Heart left ventricle (tissue), 16 donors: ENCODE measurements around the gene BTG1. TPM values are rescaled to one million over a fixed set of nuclear protein-coding genes. Genes with fewer than 3 reads are reported as not detected.
A peak's percentile ranks its signal among the peaks of the same experiment; 100 is the strongest.

ENCODE experiments used
- ATAC-seq, 4 donors: fragments of 200-7000 bp; cut with Tn5 transposase; one replicate each; pipeline ENCODE4 v1.9.1; 2020 to 2022; ENCODE audit warnings: moderate library complexity in 4 of 4, mild to moderate bottlenecking in 3 of 4, moderate number of reproducible peaks in 1 of 4
- DNase-seq, 5 donors: peaks; one replicate each; pipeline ENCODE4 v3.0.0-alpha.2; 2020
- H3K27ac ChIP-seq, 12 donors: fragments of 200-600 bp; sonication (generic) in 4 of 12; one replicate each; pipeline versions ENCODE4 v1.5.0 to v1.8.0; 2016 to 2022; ENCODE audit warnings: mild to moderate bottlenecking in 2 of 12
- H3K27me3 ChIP-seq, 9 donors: fragments of 200-600 bp; sonication (generic) in 2 of 9; one replicate each; pipeline versions ENCODE4 v1.5.1 to v1.8.0; 2016 to 2022; ENCODE audit warnings: mild to moderate bottlenecking in 3 of 9
- H3K36me3 ChIP-seq, 9 donors: fragments of 200-600 bp; sonication (generic) in 2 of 9; one replicate each; pipeline versions ENCODE4 v1.5.0 to v1.8.0; 2018 to 2022; ENCODE audit warnings: mild to moderate bottlenecking in 2 of 9
- H3K4me1 ChIP-seq, 12 donors: fragments of 200-600 bp; sonication (generic) in 4 of 12; one replicate each; pipeline versions ENCODE4 v1.5.0 to v1.8.0; 2016 to 2022; ENCODE audit warnings: mild to moderate bottlenecking in 3 of 12
- H3K4me3 ChIP-seq, 12 donors: fragments of 200-600 bp; sonication (generic) in 4 of 12; one replicate each; pipeline versions ENCODE4 v1.5.0 to v1.8.0; 2017 to 2022; ENCODE audit warnings: mild to moderate bottlenecking in 9 of 12, moderate library complexity in 4 of 12
- H3K9me3 ChIP-seq, 12 donors: fragments of 200-600 bp; sonication (generic) in 4 of 12; one replicate each; pipeline versions ENCODE4 v1.5.0 to v1.8.0; 2016 to 2022; ENCODE audit warnings: mild to moderate bottlenecking in 1 of 12
- POLR2A ChIP-seq, 2 donors: fragments of 450-650 bp; IDR thresholded peaks; one replicate each; pipeline ENCODE4 v1.6.1; 2017; ENCODE audit warnings: antibody characterized with exemption in 2 of 2, mild to moderate bottlenecking in 2 of 2, moderate library complexity in 2 of 2
- WGBS, 4 donors: extraction: QIAGEN DNeasy Blood & Tissue Kit in 2 of 4; methylation state at CpG; one replicate each; pipeline versions ENCODE4 v1.1.5 to v1.1.7; 2013 to 2018; 5-methylcytosine and 5-hydroxymethylcytosine counted together
- intact Hi-C, 10 donors: fragments of 100-400 bp; cut with DNase I; formaldehyde crosslinking; loops; one replicate each; pipeline versions ENCODE4 v1.11.1 to v1.14.2; 2022
- long read RNA-seq, 3 donors: library from polyadenylated mRNA; unstranded; transcript quantifications; one replicate each; pipeline ENCODE4 v2.0.0, GENCODE V29; 2020 to 2021
- polyA plus RNA-seq, 2 donors: library from polyadenylated mRNA; stranded (reverse); fragments of 200-250 nt; gene quantifications; one replicate each; pipeline ENCODE4 v1.2.3, GENCODE V29; 2013
- total RNA-seq, 9 donors: library from RNA; depleted of rRNA in 2 of 9; stranded (reverse); fragments of >200 nt in 2 of 9; fragmentation: NEBNext Ultra II Directional in 3 of 9; extraction: Animal tissue kit (Norgen Biotek cat#: 25700) in 3 of 9; gene quantifications; one replicate each; pipeline versions ENCODE4 v1.1.0 to v1.2.4, GENCODE V29; 2016 to 2023
- TF ChIP-seq, protein P1 (sequence below), 12 donors: fragments of 200-600 bp; sonication (generic) in 4 of 12; IDR thresholded peaks; one replicate each; pipeline versions ENCODE4 v1.5.0 to v1.8.0; 2018 to 2022; ENCODE audit warnings: antibody characterized with exemption in 12 of 12, mild to moderate bottlenecking in 5 of 12
- donor health status: ischemic (EF 13 %, LVEDD 7.1; RV severe dilation, severe dysfunction).
- donor health status: healthy with polysubstance abuse.
- donor health status: DM: no; HTN: yes; CAD: no.
- donor health status: DM: no; HTN: no; CAD: no.
- donor health status: ischemic (EF 25% LVEDD 6.9; RV normal size, moderate dysfunction).
- donor health status: ischemic (EF 25% LVEDD 5.7; RV mildly dilated, moderate dysfunction).
- donor health status: healthy.
- donor health status: DM: yes; HTN: yes; CAD: no.
- donor health status: ischemic (EF 35%, LVEDD 5.7; RV mildly dilated, moderate dysfunction).
- donor health status: nonischemic (EF 11% LVEDD 7.7; RV severe dilation, severe dysfunction).
- donor health status: DM: yes; HTN: yes; CAD: no.
- donor health status: PGD.
- donor health status: ischemic (EF 29% LVEDD 5.4; RV normal size, mild dysfunction).
- donor health status: nonischemic (EF 23%, LVEDD 6.1; RV moderate dilation, normal function).

BTG1 gene, protein sequence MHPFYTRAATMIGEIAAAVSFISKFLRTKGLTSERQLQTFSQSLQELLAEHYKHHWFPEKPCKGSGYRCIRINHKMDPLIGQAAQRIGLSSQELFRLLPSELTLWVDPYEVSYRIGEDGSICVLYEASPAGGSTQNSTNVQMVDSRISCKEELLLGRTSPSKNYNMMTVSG
- total RNA-seq (100 to 1,000 TPM in 1 of 9 donors, 10 to 100 TPM in 8; 20.5 to 120 (median 58.3) TPM), polyA plus RNA-seq (10 to 100 TPM; 23.5 to 25.1 TPM)
- long read RNA-seq, donor 1, full-length matches to known transcripts = 140 of 144 reads
- long read RNA-seq, donor 1, partial matches to known transcripts = 0 of 144 reads
- long read RNA-seq, donor 1, other reads (novel, unspliced or antisense) = 4 of 144 reads
- long read RNA-seq, donor 2, full-length matches to known transcripts = 65 of 65 reads
- long read RNA-seq, donor 2, partial matches to known transcripts = 0 of 65 reads
- long read RNA-seq, donor 2, other reads (novel, unspliced or antisense) = 0 of 65 reads
- long read RNA-seq, donor 3, full-length matches to known transcripts = 144 of 149 reads
- long read RNA-seq, donor 3, partial matches to known transcripts = 0 of 149 reads
- long read RNA-seq, donor 3, other reads (novel, unspliced or antisense) = 5 of 149 reads

- 0 to 1% (median 0%) methylated on average over 53 to 61 of the region's 61 CpGs for WGBS, 4 donors
- peaks cover 0 to 29% (median 20%) of the 10 kb centered on the region in 9 donors for H3K36me3 ChIP-seq
- no peaks in the 10 kb centered on the region for H3K27me3 ChIP-seq
- peak within 1 kb of the TSS; percentile 92 to 100 (median 98) for H3K27ac ChIP-seq
- intact Hi-C loops = loop anchor here in 8 of 10 donors (1.0 to 10.0 kb wide), 21 partner anchors 71 to 764 kb away; no protein-coding TSS in a partner anchor
- peaks cover 0 to 35% (median 4%) of the 10 kb centered on the region in 12 donors for H3K4me1 ChIP-seq
- TF ChIP-seq POLR2A (IDR thresholded peaks at IDR 0.05) = peak; percentile 95 to 99
- TF ChIP-seq, protein P1, sequence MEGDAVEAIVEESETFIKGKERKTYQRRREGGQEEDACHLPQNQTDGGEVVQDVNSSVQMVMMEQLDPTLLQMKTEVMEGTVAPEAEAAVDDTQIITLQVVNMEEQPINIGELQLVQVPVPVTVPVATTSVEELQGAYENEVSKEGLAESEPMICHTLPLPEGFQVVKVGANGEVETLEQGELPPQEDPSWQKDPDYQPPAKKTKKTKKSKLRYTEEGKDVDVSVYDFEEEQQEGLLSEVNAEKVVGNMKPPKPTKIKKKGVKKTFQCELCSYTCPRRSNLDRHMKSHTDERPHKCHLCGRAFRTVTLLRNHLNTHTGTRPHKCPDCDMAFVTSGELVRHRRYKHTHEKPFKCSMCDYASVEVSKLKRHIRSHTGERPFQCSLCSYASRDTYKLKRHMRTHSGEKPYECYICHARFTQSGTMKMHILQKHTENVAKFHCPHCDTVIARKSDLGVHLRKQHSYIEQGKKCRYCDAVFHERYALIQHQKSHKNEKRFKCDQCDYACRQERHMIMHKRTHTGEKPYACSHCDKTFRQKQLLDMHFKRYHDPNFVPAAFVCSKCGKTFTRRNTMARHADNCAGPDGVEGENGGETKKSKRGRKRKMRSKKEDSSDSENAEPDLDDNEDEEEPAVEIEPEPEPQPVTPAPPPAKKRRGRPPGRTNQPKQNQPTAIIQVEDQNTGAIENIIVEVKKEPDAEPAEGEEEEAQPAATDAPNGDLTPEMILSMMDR (IDR thresholded peaks at IDR 0.05) = peak in 1 of 12 donors; percentile 7
- DNase-seq = peak; percentile 98 to 99 (median 99)
- ATAC-seq = peak; percentile 89 to 93 (median 90)
- H3K9me3 ChIP-seq = no peaks in the 10 kb centered on the region
- peak within 1 kb of the TSS; percentile 76 to 96 (median 92) for H3K4me3 ChIP-seq
Measured at GRCh38 chr12:92145731-92146496, at the start of gene BTG1. Gene BTG1 (minus strand): TSS chr12:92145846. CDS start chr12:92145535, 311 bp downstream.

DNA sequence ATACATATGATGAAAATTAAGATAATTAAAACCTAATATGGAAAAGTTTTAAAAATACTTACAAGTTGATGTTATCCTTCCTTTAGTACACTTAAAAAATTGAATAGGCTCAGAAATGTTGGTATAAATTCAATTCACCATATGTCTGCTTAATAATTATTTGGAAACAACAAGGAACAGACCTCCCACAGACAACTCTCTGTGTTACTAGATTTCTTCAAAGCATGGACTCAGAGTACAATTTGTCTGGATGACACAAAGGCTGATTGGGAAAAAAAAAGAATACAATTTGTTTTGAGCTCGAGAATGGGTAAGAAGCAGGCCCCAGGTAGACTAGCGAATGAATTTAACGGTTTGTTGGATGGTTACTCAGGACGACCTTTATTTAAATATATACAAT is 48.9 kb upstream of the BTG1 start:
- Histone ChIP-seq H3K4me1 (peaks cover 0 to 11% (median 0%) of the 10 kb centered on the region in 12 donors), H3K9me3 (peaks cover 0 to 13% (median 0%) of the 10 kb centered on the region in 12 donors), H3K27ac (no peak overlapping the region), H3K27me3 (no peaks in the 10 kb centered on the region), H3K36me3 (no peaks in the 10 kb centered on the region), H3K4me3 (no peak overlapping the region)
- DNase-seq (no peak), ATAC-seq (no peak)
- intact Hi-C loops = no loop called here
- WGBS, 4 donors = 95 to 98% (median 97%) methylated on average over 4 of the region's 4 CpGs
- no peak for TF ChIP-seq POLR2A (IDR thresholded peaks at IDR 0.05)
- TF ChIP-seq, protein P1 (IDR thresholded peaks at IDR 0.05) = no peak

- Histone ChIP-seq H3K27me3 (no peaks in the 10 kb centered on the region), H3K9me3 (peaks cover 0 to 13% (median 0%) of the 10 kb centered on the region in 12 donors), H3K4me1 (peaks cover 0 to 11% (median 0%) of the 10 kb centered on the region in 12 donors), H3K27ac (no peak overlapping the region), H3K4me3 (no peak overlapping the region), H3K36me3 (no peaks in the 10 kb centered on the region)
- intact Hi-C loops = no loop called here
- TF ChIP-seq, protein P1 (IDR thresholded peaks at IDR 0.05) = no peak
- TF ChIP-seq POLR2A (IDR thresholded peaks at IDR 0.05) = no peak
- ATAC-seq (no peak), DNase-seq (no peak)
- 74 to 95% (median 76%) methylated on average over 2 of the region's 2 CpGs for WGBS, 4 donors
Measured at GRCh38 chr12:92193846-92194245, 48.2 kb upstream of the BTG1 start.
